Measurements from ENCODE around the gene ERBB3.

The ERBB3 gene

DNA sequence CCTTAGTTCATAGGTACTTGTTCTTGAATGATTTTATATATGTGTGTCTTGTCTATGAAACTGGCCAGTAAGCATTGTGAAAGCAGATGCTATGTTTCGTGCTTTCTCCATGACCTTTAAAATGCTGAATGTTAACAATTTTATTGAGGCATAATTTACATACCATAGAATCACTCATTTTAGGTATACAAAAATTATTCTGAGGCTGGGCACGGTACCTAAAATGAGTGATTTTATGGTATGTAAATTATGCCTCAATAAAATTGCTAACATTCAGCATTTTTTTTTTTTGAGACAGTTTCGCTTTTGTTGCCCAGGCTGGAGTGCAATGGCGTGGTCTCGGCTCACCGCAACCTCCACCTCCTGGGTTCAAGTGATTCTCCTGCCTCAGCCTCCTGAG is 54.9 kb downstream of the ERBB3 start:
- no peak for DNase-seq (ENCODE audit: low spot score)

DNA sequence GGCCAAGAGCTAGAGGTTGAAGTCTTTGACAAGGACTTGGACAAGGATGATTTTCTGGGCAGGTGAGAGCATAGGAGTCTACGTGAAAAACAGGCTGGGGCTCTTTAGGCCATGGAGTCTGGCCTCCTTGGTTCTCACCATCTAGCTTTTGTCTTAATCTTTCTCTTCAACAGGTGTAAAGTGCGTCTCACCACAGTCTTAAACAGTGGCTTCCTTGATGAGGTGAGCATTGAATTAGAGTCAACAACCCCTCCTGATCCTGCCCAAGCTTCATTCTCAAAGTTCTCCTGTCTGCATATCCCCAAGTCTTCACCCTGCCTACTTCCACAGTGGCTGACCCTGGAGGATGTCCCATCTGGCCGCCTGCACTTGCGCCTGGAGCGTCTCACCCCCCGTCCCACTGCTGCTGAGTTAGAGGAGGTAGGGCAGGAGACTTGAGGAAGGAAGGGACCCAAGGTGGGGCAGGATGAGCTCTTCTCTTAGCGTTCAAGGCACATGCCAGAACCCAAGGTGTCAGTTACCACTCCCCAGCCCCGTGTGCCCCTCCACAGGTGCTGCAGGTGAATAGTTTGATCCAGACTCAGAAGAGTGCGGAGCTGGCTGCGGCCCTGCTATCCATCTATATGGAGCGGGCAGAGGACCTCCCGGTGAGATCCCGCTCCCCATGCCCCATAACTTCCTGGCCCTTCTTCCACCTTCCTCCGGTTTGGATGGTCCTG is 58.0 kb downstream of the ERBB3 start:
- no peak for DNase-seq (ENCODE audit: low spot score)

DNA sequence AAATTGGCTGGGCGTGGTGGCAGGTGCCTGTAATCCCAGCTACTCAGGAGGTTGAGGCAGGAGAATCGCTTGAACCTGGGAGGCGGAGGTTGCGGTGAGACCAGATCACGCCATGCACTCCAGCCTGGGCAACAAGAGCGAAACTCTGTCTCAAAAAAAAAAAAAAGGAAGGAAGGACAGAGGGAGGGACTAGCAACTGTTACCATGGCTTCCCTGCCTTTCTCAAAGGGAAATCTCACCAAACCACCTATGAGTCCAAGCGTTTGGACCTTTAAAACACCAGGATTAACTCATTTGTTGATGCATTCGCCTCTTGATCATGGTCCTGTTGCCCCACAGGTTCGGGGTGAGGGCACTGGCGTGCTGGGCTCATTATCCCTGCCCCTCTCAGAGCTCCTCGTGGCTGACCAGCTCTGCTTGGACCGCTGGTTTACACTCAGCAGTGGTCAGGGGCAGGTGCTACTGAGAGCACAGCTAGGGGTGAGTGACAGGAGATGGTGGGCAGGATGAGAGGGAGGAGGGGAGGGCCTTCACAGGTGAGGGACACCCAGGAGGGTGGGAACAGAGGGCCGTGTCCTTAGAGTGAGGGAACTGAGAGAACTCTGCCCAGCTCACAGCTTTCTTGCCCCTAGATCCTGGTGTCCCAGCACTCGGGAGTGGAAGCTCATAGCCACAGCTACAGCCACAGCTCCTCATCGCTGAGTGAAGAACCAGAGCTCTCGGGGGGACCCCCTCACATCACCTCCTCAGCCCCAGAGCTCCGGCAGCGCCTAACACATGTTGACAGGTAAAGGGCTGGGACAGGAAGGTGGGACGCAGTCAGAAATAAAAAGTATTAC is 62.2 kb downstream of the ERBB3 start:
- no peak for DNase-seq (ENCODE audit: low spot score)

DNA sequence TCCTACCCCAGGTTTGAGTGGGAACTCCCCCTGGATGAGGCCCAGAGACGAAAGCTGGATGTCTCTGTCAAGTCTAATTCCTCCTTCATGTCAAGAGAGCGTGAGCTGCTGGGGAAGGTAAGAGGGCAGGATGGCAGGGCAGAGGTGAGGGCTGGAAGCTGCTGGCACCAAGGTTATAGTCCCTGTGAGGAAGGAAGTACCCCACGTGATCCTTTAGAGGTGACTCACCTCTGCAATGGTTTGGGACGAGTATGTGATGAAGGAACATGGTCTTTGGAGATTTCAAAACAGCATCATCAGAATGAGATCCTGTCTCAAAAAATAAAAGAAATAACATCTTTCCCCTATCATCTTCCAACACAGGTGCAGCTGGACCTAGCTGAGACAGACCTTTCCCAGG is 63.3 kb downstream of the ERBB3 start:
- no peak for DNase-seq (ENCODE audit: low spot score)

DNA sequence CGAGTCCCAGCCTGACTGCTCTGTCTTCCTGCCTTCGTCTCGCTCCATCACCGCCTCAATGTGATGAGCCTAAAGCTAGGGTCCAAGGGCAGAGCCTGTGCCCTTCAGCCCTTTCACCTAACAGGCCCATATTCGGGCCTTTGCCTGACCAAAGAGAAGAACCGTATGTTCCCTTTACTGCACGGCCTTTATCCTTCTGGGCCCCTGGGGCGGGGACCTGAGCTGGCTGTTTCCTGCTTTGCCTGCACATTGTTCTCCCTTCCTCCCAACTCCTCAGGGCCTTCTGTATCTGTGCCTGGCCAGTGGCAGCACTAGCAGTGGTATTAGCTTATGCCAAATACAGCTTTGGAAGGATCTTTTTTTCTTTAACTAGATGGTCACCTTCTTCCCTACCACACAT is 63.9 kb downstream of the ERBB3 start:
- DNase-seq (ENCODE audit: low spot score) = no peak

DNA sequence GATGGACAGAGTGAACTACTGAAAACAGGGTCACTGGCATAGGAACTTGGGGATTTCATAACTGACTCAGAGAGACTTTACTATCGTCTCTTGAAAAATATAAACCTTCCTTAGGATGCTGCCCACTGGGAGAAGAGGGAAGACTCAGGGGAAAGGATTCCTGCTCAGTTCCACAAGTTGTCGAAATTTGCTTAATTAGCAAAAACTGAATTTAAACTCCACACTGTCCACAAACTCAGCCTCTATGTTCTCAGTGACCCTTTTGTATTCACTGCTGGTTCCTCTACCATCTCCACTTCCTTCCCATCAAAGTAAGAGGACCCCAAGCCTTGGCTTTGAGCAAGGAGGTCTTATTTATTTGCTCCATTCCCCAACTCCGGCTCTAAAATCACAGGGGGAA is 65.3 kb downstream of the ERBB3 start:
- no peak for DNase-seq (ENCODE audit: low spot score)

DNA sequence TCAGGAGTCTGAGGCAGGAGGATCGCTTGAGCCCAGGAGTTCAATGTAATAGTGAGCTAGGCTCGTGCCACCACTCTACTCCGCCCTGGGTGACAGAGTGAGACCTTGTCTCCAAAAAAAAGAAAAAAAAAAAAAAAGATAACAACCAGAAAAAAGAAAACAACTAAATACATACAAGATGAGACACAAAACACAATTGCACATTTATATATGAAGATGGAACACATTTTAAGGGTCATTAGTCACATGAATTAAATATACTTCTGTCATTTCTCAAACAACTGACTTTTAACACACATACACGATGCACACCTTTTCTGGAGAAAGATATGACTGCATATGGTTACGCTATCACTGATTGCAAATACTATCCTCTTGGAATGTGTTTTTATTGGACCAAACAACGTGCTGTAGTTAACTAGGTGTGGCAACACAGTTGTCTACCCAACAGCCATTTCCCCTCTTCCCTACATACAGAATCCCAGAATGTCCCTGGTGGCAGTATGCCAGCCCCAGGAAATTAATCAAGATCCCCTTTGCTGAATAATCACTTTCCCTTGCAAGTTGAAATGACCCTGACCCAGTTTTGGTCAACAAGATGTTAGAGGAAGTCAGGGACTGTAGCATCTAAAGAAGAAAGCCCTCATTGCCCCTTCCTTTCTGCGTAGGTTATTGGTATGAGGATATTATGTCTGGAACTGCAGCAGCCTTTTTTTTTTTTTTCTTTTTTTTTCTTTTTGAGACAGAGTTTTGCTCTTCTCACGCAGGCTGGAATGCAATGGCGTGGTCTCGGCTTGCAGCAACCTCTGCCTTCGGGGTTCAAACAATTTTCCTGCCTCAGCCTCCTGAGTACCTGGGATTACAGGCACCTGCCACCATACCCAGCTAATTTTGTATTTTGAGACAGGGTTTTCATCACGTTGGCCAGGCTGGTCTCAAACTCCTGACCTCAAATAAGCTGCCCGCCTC is 66.8 kb downstream of the ERBB3 start:
- peak; percentile 77 for DNase-seq (ENCODE audit: low spot score)

DNA sequence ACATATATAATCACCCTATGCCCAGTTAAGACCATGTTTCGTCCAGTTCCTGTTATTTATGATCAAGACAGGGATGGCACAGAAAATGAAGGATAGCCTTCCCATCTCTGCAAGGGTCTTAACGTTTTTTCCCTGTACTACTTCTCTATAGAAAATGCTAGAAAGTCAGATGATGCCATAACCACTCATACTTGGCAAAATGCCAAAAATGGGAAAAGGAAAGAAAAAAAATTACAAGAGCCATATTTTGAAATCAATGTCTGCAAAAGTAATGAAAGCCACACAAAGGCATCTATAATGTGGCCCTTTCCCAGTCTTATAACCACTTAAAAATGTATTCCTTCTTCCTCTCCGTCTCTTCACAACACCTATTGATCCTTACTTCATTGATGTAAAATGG is 70.6 kb downstream of the ERBB3 start:
- no peak for DNase-seq (ENCODE audit: low spot score)

DNA sequence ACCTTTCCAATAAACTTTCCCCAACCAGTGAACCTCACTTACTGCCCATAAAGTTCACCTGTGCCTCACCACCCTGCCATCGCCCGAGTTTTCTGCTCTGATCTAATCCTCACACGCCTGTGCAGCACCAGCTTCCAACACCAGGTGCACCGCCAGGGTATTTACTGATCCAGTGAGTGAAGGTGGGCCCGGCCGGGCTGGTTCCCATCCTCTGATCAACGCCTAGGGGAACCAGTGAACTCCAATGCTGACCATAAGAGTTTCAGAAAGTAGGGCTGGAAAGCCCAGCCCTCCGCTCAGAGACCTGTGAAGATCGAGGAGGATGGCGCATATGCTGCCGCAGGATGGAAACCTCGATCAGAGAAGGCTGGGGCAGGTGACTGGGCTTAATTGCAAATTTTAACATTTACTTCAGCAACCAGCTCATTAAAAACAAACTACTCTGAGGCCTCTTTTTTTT is 71.7 kb downstream of the ERBB3 start:
- peak; percentile 82 for DNase-seq (ENCODE audit: low spot score)

DNA sequence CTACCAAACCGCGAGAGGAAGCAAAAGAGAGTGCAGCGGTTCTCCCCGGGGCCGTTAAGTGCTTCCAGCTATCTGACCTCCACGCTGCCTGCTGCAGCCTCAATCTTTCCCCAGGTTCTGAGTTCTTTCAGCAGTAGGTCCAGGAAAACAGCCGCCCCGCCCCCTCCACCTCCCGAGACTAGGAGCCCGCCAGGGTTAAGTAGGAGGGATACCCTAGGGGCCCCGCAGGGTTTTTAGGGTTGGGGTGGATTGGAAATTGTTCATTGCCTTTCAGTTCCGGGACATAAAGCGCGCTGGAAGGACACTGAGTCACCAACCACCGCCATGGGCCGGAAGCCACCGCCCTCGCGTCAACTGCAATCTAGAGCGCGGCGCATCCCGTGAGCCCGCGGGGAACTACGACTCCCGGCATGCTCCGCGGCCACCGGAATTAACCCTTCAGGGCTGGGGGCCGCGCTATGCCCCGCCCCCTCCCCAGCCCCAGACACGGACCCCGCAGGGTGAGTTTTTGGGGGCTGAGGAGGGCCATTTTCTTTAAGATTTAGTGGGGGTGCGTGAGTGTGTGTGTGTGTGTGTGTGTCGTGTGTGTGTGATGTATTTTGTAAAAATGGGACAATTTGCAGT is 72.3 kb downstream of the ERBB3 start, which contains the start of gene MYL6B:
Gene MYL6B (plus strand): TSS at position 456 of the 624 bp plus-strand sequence. CDS start 1,332 bp downstream, outside the sequence.
- DNase-seq (ENCODE audit: low spot score) = peak; percentile 98
